ENCODE results near the gene PLCH2. TPM values are rescaled to one million over a fixed set of nuclear protein-coding genes. Genes with fewer than 3 reads are reported as not detected.

Gene PLCH2
- total RNA-seq, 6 experiments from 2014 or later: 0.09 to 0.34 (median 0.18) TPM; not detected in 1

DNA sequence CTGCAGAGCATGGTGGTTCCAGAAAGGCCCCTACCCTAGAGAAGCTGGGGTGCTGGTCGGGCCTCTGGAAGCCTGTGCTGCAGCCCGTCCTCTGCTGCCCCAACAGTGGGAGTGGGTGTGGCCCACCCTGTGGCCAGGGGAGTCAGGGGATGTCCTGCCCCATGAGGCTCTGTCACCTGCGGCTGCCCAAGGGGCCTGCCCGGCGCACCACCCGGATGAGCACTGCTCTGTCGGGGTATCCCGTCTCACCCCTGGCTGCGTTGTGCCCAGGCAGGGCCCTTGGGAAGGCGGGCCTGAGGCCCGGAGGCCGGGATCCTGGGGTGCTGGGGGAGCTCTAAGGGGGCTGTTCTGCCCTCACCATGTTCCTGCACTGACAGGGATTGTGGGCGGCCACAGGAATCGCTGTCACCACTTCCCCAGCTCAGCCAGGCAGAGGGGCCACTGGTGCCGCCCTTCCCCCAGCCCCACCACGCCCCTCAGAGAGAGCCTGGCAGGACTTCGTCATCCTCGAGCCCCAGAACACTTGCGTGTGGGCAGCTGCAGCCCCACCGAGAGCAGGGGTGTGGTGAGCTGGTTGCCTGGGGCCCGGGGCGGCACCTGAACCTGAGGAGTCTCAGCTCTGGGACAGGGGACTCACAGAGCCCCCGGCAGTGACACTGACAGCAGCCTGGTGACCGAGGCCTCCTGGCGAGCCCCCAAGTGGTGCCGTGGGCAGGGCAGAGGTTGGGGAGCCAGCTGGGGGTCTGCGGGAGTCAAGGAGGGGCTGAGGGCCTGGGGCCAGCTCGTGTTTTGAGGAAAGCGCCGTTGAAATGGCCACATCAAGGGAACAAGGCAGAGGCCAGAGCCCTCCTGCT, 30.1 kb downstream of the PLCH2 start:
- Mint-ChIP-seq H3K4me3 (no peak overlapping the region), H3K36me3 (ENCODE audit: low read depth) (peaks cover 5% of the 10 kb centered on the region; the same call in 1 of the 2 replicates), H3K4me1 (ENCODE audit: low read depth) (no peaks in the 10 kb centered on the region), H3K27me3 (ENCODE audit: insufficient read depth) (peaks cover 11% of the 10 kb centered on the region), H3K9me3 (no peaks in the 10 kb centered on the region), H3K27ac (no peak overlapping the region)
- TF ChIP-seq, protein P1, sequence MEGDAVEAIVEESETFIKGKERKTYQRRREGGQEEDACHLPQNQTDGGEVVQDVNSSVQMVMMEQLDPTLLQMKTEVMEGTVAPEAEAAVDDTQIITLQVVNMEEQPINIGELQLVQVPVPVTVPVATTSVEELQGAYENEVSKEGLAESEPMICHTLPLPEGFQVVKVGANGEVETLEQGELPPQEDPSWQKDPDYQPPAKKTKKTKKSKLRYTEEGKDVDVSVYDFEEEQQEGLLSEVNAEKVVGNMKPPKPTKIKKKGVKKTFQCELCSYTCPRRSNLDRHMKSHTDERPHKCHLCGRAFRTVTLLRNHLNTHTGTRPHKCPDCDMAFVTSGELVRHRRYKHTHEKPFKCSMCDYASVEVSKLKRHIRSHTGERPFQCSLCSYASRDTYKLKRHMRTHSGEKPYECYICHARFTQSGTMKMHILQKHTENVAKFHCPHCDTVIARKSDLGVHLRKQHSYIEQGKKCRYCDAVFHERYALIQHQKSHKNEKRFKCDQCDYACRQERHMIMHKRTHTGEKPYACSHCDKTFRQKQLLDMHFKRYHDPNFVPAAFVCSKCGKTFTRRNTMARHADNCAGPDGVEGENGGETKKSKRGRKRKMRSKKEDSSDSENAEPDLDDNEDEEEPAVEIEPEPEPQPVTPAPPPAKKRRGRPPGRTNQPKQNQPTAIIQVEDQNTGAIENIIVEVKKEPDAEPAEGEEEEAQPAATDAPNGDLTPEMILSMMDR (IDR thresholded peaks at IDR 0.05): no peak
- no peak for DNase-seq

DNA sequence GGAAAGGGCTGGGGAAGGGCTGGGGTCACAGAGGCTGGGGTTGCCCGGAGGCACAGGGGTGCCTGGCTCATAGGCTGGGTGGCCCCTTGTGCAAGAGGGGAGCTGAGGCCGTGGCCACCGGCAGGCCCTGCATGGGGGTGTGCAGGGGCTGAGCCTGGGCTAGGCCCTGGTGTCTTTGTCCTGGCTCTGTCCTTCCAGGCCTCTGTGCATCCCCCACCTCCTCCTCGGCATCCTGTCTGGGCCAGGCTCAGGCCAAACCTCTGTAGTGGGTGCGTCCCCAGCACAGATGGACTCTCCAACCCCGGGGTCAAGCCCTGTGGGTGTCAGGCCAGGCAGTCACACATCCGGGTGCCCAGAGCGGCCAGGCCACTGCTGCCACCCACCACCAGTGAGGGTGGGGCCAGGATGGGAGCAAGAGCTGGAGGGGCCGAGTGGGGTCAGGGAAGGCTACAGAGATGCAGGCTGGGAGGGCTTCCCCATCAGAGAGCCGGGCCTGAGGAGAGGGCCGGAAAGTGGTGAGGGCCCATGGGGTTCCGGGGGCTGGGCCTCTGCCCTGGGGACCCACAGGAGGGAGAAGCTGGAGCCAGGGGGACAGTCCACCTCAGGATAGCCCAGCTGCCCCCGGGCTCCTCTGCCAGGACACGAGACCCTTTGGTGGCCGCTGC, 30.9 kb downstream of the PLCH2 start:
- Mint-ChIP-seq H3K27me3 (ENCODE audit: insufficient read depth) (peaks cover 11% of the 10 kb centered on the region), H3K27ac (no peak overlapping the region), H3K36me3 (ENCODE audit: low read depth) (peaks cover 5% of the 10 kb centered on the region; the same call in 1 of the 2 replicates), H3K4me3 (no peak overlapping the region), H3K9me3 (no peaks in the 10 kb centered on the region), H3K4me1 (ENCODE audit: low read depth) (no peaks in the 10 kb centered on the region)
- DNase-seq: no peak
- TF ChIP-seq, protein P1 (IDR thresholded peaks at IDR 0.05): no peak

DNA sequence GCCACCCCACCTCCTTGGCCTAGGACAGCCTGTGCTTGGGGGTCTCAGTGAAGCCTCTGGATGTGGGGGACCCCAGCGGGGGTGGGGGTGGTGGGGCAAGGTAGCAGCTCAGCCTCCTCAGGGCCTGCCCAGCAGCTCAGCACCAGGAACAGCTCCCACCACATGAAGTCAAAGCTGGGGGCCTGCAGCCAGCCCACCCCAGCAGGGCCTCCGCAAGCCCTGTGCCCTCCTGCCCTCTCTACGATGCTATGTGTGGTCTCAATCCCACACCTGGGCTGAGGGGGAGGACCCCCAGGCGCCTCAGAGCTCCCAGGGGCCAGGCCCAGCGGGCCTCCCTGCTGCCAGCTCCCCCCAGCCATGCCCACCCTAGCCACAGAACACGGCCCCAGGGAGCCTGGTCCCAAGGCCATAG, 31.7 kb downstream of the PLCH2 start:
- H3K27ac Mint-ChIP-seq: no peak overlapping the region
- H3K27me3 Mint-ChIP-seq (ENCODE audit: insufficient read depth): peaks cover 10% of the 10 kb centered on the region
- H3K9me3 Mint-ChIP-seq: no peaks in the 10 kb centered on the region
- no peak for DNase-seq
- no peak overlapping the region for H3K4me3 Mint-ChIP-seq
- H3K4me1 Mint-ChIP-seq (ENCODE audit: low read depth): no peaks in the 10 kb centered on the region
- H3K36me3 Mint-ChIP-seq (ENCODE audit: low read depth): peaks cover 5% of the 10 kb centered on the region; the same call in 1 of the 2 replicates
- TF ChIP-seq, protein P1 (IDR thresholded peaks at IDR 0.05): no peak

DNA sequence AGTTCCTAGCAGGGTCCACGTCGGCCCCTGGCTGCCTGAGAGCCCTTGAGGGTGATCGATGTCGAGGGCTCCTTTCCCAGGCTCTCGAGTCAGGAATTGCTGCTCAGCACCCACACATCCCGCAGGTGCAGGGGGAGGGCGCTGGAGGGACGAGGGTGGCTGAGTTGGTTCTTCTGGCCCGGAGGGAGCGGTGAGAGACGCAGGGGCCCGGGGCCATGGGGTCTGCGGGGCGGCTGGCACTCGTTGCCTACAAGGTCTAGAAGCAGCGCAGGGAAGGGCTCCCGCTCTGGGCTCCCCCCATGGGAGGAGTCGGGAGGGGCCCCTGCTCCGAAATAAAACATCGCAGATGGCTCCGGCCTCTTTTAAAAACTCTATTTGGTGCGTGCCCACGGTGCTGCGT, 32.1 kb downstream of the PLCH2 start:
- H3K27ac Mint-ChIP-seq: no peak overlapping the region
- H3K9me3 Mint-ChIP-seq: no peaks in the 10 kb centered on the region
- H3K4me3 Mint-ChIP-seq: no peak overlapping the region
- TF ChIP-seq, protein P1 (IDR thresholded peaks at IDR 0.05): no peak
- H3K4me1 Mint-ChIP-seq (ENCODE audit: low read depth): no peaks in the 10 kb centered on the region
- peaks cover 7% of the 10 kb centered on the region for H3K27me3 Mint-ChIP-seq (ENCODE audit: insufficient read depth)
- H3K36me3 Mint-ChIP-seq (ENCODE audit: low read depth): peaks cover 5% of the 10 kb centered on the region; the same call in 1 of the 2 replicates
- DNase-seq: no peak

DNA sequence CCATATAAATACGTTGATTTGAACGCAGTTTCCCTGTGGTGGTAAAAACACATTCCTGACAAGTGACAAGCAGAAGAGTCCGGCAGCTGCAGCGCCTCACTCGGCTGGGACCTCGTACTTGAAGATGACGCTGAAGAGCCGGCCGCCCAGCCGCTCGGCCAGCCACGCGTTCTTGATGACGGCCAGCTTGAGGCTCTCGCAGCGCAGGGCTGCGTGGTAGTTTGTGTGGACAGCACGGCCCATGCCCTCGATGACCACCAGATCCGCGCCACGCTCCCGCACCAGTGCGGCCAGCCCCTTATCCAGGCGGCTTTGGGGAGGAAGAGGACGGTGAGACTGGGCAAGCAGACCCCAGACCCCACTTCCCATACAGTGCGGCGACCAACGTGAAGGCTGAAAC, 32.7 kb downstream of the PLCH2 start:
- no peak overlapping the region for H3K4me3 Mint-ChIP-seq
- DNase-seq: no peak

More for the DNA sequence above, 32.7 kb downstream of the PLCH2 start:
- no peak overlapping the region for H3K27ac Mint-ChIP-seq
- peaks cover 7% of the 10 kb centered on the region for H3K27me3 Mint-ChIP-seq (ENCODE audit: insufficient read depth)
- H3K9me3 Mint-ChIP-seq: no peaks in the 10 kb centered on the region
- TF ChIP-seq, protein P1 (IDR thresholded peaks at IDR 0.05): no peak
- no peaks in the 10 kb centered on the region for H3K4me1 Mint-ChIP-seq (ENCODE audit: low read depth)
- H3K36me3 Mint-ChIP-seq (ENCODE audit: low read depth): peaks cover 5% of the 10 kb centered on the region; the same call in 1 of the 2 replicates

All from HFFc6 (cell line).